ENCODE measurements around the gene NRDC.
"Not testable (repeated sequence)": the region's sequence is repeated elsewhere in the genome, so short reads cannot be mapped to it uniquely, and the experiment has no call there.

NRDC gene

GRCh38 chr1:51878616-51879336, at the start of gene NRDC:
Gene NRDC (minus strand): TSS chr1:51878727. CDS start chr1:51878615, 112 bp downstream.
- peak; percentile 99 to 100 for DNase-seq

- DNase-seq: no peak
These were observed 48.5 kb upstream of the NRDC start for GRCh38 chr1:51927029-51927428.

- DNase-seq: peak; percentile 29 to 32
These were observed 47.8 kb upstream of the NRDC start for GRCh38 chr1:51926171-51926812.

GRCh38 chr1:51924455-51924854, 45.9 kb upstream of the NRDC start:
- DNase-seq: peak; percentile 51 to 64

GRCh38 chr1:51922040-51922439, 43.5 kb upstream of the NRDC start:
- DNase-seq: no peak

- DNase-seq: no peak
These were observed 41.6 kb upstream of the NRDC start for GRCh38 chr1:51920130-51920529.

GRCh38 chr1:51919684-51920083, 41.2 kb upstream of the NRDC start:
- DNase-seq: no peak

- DNase-seq: no peak
These were observed 38.3 kb upstream of the NRDC start for GRCh38 chr1:51916587-51917405.

GRCh38 chr1:51915951-51916350, 37.4 kb upstream of the NRDC start:
- DNase-seq: no peak

- DNase-seq: no peak
These were observed 34.4 kb upstream of the NRDC start for GRCh38 chr1:51912881-51913280.

- DNase-seq: no peak
These were observed 31.9 kb upstream of the NRDC start for GRCh38 chr1:51910221-51911000.

- DNase-seq: no peak
These were observed 30.0 kb upstream of the NRDC start for GRCh38 chr1:51908499-51908898.

GRCh38 chr1:51907079-51907702, 28.7 kb upstream of the NRDC start:
- no peak for DNase-seq

- no peak for DNase-seq
These were observed 28.0 kb upstream of the NRDC start for GRCh38 chr1:51906306-51907078.

- DNase-seq: no peak
These were observed 23.9 kb upstream of the NRDC start for GRCh38 chr1:51902456-51902855.

GRCh38 chr1:51901151-51901550, 22.6 kb upstream of the NRDC start:
- no peak for DNase-seq

GRCh38 chr1:51899022-51899421, 20.5 kb upstream of the NRDC start:
- no peak for DNase-seq

GRCh38 chr1:51898090-51898734, 19.7 kb upstream of the NRDC start:
- DNase-seq: no peak

- DNase-seq: no peak
These were observed 19.1 kb upstream of the NRDC start for GRCh38 chr1:51897699-51898031.

- not testable (repeated sequence) for DNase-seq
These were observed 16.2 kb upstream of the NRDC start for GRCh38 chr1:51894748-51895147.

- no peak for DNase-seq
These were observed 265 bp downstream of the NRDC start for GRCh38 chr1:51878308-51878615.
